ENCODE results near the gene ZNHIT6.

- no peak for TF ChIP-seq CTCF (IDR thresholded peaks at IDR 0.05)
- no peak for TF ChIP-seq POLR2A (IDR thresholded peaks at IDR 0.05)
Observed at GRCh38 chr1:85746777-85747176, 38.5 kb upstream of the ZNHIT6 start.

Measured in Peyer's patch (tissue), 4 donors.